NCI-H82 (cell line): ENCODE measurements around the gene KMT5C.

Experiments
- DNase-seq: peaks from one replicate; lab custom pipeline; 2025; lab: John Stamatoyannopoulos, UW

Gene KMT5C

DNA sequence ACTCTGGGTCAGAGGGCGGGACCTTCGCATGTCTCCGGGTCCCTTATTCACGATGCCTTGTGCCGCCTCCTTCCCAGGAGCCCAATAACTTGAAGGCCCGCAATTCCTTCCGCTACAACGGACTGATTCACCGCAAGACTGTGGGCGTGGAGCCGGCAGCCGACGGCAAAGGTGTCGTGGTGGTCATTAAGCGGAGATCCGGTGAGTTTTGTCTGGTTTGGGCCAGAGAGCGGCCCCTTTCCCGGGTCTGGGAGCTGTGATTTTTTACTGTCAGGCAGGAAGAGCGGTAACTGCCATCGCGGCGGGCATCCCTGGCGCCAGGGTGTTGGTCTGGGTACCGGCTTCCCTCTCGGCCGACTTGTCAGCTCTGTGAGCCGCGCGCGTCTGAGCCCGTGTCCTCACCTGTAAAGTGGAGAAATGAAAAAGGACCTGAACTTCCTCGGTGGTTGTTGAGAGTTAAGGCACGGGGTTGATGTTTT, 46.9 kb downstream of the KMT5C start:
- DNase-seq, result no peak

DNA sequence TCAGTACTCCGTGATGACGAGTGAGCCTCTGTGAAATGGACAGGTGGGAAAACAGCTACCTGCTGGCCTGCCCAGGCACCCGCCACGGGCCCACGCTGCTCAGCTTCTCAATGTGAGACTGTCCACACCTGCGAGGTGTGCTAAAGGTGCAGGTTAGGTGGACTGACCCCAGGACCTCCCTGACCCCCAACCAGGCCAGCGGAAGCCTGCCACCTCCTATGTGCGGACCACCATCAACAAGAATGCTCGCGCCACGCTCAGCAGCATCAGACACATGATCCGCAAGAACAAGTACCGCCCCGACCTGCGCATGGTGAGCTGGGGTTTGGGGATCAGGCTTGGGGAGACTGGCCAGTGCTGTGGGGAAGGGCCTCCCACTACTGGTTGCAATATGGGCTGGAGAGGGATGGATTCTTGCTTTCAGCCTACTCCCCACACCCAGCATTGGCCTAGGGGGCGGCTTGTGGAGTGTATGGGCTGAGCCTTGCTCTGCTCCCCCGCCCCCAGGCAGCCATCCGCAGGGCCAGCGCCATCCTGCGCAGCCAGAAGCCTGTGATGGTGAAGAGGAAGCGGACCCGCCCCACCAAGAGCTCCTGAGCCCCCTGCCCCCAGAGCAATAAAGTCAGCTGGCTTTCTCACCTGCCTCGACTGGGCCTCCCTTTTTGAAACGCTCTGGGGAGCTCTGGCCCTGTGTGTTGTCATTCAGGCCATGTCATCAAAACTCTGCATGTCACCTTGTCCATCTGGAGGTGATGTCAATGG, 48.2 kb downstream of the KMT5C start:
- no peak for DNase-seq

DNA sequence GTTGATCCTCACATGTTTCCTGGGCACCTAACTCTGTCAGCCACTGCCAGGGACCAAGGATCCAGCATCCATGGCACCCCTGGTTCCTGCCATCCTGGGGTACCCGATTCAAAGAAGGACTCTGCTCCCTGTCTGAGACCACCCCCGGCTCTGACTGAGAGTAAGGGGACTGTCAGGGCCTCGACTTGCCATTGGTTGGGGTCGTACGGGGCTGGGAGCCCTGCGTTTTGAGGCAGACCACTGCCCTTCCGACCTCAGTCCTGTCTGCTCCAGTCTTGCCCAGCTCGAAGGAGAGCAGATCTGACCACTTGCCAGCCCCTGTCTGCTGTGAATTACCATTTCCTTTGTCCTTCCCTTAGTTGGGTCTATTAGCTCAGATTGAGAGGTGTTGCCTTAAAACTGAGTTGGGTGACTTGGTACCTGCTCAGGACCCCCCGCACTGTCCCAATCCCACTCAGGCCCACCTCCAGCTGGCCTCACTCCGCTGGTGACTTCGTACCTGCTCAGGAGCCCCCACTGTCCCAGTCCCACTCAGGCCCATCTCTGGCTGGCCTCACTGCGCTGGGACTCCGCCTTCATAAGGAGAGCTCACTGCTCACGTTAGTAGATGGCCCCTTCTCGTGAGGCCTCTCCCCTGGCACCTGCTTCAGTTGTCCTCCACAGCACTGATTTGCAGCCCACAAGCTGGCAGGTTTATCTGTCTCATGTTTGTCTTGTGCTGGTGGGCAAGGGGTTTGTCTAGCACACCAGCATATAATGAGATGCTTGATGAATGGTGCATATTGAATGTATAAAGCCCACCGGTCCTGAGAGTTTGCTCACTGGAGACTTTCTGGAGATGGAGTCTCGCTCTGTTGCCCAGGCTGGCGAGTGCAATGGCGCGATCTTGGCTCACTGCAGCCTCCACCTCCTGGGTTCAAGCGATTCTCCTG, 50.0 kb downstream of the KMT5C start:
- DNase-seq, result no peak

DNA sequence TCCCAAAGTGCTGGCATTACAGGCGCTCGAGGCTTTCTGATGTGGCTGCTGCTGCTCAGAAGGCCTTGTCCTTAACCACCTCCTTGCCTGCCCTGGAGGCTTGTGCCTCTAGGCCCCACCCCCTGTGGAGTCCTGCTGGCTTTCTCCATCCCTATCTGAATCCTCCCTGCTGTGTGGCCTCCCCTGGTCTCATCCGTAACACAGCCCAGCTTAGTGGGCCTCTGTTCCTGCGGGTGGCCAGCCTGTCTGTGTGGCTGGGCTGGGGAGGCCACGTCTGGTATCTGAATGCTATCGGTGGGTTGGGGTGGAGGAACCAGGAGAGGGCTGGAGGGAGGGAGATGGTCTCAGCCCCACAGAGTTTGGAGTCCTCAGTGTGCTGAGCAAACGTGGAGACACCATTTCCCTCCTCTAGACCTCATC, 50.8 kb downstream of the KMT5C start:
- DNase-seq, result peak; percentile 45

DNA sequence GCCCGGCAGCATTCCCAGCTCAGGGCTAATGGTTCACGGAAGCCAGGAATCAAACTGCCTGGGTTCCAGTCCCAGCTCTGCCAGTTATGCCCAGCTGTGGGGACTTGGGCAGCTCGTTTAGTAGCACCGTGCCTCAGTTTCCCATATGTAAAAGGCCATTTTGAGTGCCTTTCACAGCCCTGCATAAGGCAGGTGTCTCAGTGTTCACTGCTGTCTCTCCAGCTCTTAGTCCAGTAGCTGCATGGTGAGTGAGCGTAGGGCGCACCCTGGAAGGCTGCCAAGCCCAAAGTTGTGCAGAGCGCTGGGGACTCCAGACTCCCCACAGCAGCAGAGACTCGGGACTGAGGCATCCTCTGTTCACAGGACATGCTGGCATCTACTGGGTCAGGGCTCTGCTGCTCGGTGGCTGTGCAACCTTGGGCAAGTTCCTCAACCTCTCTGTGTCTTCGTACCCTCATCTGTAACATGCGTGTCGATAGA, 51.6 kb downstream of the KMT5C start:
- DNase-seq, result no peak

DNA sequence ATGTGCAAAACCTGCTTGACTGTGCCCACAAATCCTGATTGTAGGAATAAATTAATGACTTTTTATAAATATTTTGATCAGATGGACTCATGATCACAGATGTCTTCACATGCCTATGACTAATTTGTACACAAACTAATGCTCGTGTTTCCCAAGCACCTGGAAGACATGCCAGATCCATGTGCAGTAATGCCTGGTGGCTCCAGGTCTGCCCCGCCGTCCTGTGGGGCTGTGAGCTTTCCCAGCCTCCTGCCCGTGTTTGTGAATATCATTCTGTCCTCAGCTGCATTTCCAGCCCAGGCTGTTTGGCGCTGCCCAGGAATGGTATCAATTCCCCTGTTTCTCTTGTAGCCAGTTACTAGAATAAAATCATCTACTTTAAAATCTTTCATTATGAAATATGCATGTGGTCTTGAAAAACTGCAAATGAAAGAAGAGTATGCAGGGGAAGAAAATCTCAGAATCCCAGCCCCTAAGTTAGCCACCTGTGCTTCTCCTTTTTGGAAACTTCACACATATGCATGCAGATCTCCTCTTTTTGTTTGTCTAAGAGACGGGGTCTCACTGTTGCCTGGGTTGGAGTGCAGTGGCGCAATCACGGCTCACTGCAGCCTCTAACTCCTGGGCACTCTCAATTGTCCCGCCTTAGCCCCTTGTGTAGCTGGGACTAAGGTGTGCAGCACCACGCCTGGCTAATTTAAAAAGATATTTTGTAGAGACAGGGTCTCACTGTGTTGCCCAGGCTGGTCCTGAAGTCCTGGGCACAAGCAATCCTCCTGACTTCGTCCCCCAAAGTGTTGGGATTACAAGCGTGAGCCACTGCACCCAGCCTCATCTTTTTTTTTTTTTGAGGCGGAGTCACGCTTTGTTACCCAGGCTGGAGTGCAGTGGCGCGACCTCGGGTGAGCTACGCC, 52.3 kb downstream of the KMT5C start:
- DNase-seq, result no peak

DNA sequence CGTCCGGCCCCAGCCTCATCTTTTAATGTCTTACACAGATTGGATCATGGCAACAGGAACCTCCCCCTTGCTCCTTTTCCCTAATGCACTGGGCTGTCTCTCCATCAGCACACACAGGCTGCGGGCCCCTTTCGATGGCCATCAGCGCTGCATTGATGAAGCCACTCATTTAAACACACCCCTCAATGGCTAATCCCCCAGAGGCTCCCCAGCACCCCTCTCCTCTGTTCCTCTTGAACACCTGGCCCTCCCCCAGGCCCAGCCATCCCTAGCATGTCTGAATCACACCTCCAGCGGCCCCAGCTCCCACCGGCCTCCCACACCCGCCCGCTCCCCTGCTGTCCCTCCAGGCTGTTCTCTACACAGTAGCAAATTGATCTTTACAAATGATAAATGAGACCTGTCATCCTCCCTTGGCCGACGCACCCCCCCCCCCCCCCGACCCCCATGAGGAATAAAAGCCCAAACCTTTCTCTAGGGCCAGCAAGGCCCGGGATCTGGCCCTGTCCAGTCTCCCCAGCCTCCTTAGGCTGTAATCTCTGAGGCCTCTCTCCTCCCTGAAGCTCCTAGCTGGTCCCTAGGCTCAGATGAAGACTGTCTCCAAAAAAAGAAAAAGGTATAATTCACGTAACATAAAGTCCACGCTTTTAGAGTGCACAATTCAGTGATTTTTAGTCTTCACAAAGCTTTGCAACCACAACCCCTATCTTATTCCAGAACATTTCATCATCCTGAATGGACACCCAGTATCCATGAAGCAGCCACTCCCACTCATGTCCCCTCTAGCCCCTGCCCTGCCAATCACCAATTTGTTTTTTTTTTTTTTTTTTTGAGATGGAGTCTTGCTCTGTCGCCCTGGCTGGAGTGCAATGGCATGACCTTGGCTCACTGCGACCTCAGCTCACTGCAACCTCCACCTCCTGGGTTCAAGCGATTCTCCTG, 53.4 kb downstream of the KMT5C start:
- DNase-seq, result peak; percentile 52
